ENCODE measurements around the gene MACC1.

- TF ChIP-seq YY1 (IDR thresholded peaks at IDR 0.05; ENCODE audit: insufficient read depth, insufficient read length), result no peak
- no peak for TF ChIP-seq ZNF274 (IDR thresholded peaks at IDR 0.05; ENCODE audit: low read depth, low read length)
These were observed 3.1 kb downstream of the MACC1 start for GRCh38 chr7:20214132-20214531.

Measured in NT2/D1 (cell line).